H9 (cell line): ENCODE data around the gene ELOVL3. TPM values are rescaled to one million over a fixed set of nuclear protein-coding genes. Genes with fewer than 3 reads are reported as not detected.

Source experiments
- DNase-seq: peaks from one replicate; pipeline ENCODE4 v3.0.0-alpha.2; 2017
- H2AFZ ChIP-seq: one replicate; pipeline ENCODE4 v1.6.1; 2013; ENCODE audit warnings: mild to moderate bottlenecking, low read length, control low read depth, moderate library complexity
- H2AK5ac ChIP-seq: 2 replicates; pipeline ENCODE4 v1.6.1; 2013; ENCODE audit warnings: low read length, control low read depth, mixed read lengths; ENCODE audit not compliant: insufficient read length
- H2BK120ac ChIP-seq: one replicate; pipeline ENCODE4 v1.6.1; 2013; ENCODE audit warnings: low read depth, mild to moderate bottlenecking, low read length, control low read depth, inconsistent platforms; ENCODE audit not compliant: poor library complexity, severe bottlenecking
- H2BK12ac ChIP-seq: 2 replicates; pipeline ENCODE4 v1.6.1; 2013; ENCODE audit warnings: low read length, control low read depth, mixed read lengths, low read depth; ENCODE audit not compliant: insufficient read length
- H2BK15ac ChIP-seq: 2 replicates; pipeline ENCODE4 v1.6.1; 2013; ENCODE audit warnings: low read depth, low read length, control low read depth
- H2BK20ac ChIP-seq: one replicate; pipeline ENCODE4 v1.6.1; 2013; ENCODE audit warnings: low read depth, mild to moderate bottlenecking, low read length, control low read depth, inconsistent platforms; ENCODE audit not compliant: poor library complexity, severe bottlenecking
- H2BK5ac ChIP-seq: 2 replicates; pipeline ENCODE4 v1.6.1; 2013; ENCODE audit warnings: low read length, control low read depth, mixed read lengths; ENCODE audit not compliant: insufficient read length
- H3K14ac ChIP-seq: 2 replicates; pipeline ENCODE4 v1.6.1; 2013; ENCODE audit warnings: low read length, control low read depth; ENCODE audit not compliant: insufficient read depth
- H3K18ac ChIP-seq: 2 replicates; pipeline ENCODE4 v1.6.1; 2013; ENCODE audit warnings: low read depth, mild to moderate bottlenecking, mixed read lengths, low read length, control low read depth; ENCODE audit not compliant: insufficient read length
- H3K23ac ChIP-seq: 2 replicates; pipeline ENCODE4 v1.6.1; 2013; ENCODE audit warnings: low read length, control low read depth, mixed read lengths, low read depth; ENCODE audit not compliant: insufficient read length
- H3K23me2 ChIP-seq: 2 replicates; pipeline ENCODE4 v1.6.1; 2013; ENCODE audit warnings: low read depth, mild to moderate bottlenecking, mixed read lengths, low read length, control low read depth; ENCODE audit not compliant: insufficient read length, poor library complexity, severe bottlenecking
- H3K27ac ChIP-seq: 2 replicates; pipeline ENCODE4 v1.5.1; 2013; ENCODE audit warnings: low read length, control low read depth, mixed read lengths, low read depth; ENCODE audit not compliant: insufficient read length
- H3K27me3 ChIP-seq: 2 replicates; pipeline ENCODE4 v1.6.1; 2013; ENCODE audit warnings: low read length, control low read depth, inconsistent platforms; ENCODE audit not compliant: insufficient read depth
- H3K4ac ChIP-seq: 2 replicates; pipeline ENCODE4 v1.6.1; 2013; ENCODE audit warnings: low read depth, mild to moderate bottlenecking, control low read depth, inconsistent platforms, low read length, moderate library complexity
- H3K4me1 ChIP-seq: 2 replicates; pipeline ENCODE4 v1.6.1; 2013; ENCODE audit warnings: low read length, control low read depth, inconsistent platforms; ENCODE audit not compliant: insufficient read depth
- H3K4me2 ChIP-seq: 2 replicates; pipeline ENCODE4 v1.6.1; 2013; ENCODE audit warnings: low read length, control low read depth, mixed read lengths; ENCODE audit not compliant: insufficient read length, insufficient read depth
- H3K56ac ChIP-seq: 2 replicates; pipeline ENCODE4 v1.6.1; 2013; ENCODE audit warnings: low read depth, mild to moderate bottlenecking, mixed read lengths, low read length, control low read depth; ENCODE audit not compliant: insufficient read length
- H3K79me1 ChIP-seq: 2 replicates; pipeline ENCODE4 v1.6.1; 2013; ENCODE audit warnings: low read depth, mild to moderate bottlenecking, moderate library complexity, low read length, control low read depth, inconsistent platforms; ENCODE audit not compliant: insufficient read depth, poor library complexity, severe bottlenecking
- H3K79me2 ChIP-seq: 2 replicates; pipeline ENCODE4 v1.6.1; 2013; ENCODE audit warnings: low read length, control low read depth, inconsistent platforms; ENCODE audit not compliant: insufficient read depth
- H3K9ac ChIP-seq: 2 replicates; pipeline ENCODE4 v1.6.1; 2013; ENCODE audit warnings: low read length, control low read depth, mixed read lengths; ENCODE audit not compliant: insufficient read length; ENCODE audit errors: extremely low read depth
- H3K9me3 ChIP-seq: one replicate; pipeline ENCODE4 v1.6.1; 2013; ENCODE audit warnings: low read depth, low read length, inconsistent platforms; ENCODE audit not compliant: control insufficient read depth
- H3T11ph ChIP-seq: one replicate; pipeline ENCODE4 v1.6.1; 2013; ENCODE audit warnings: mild to moderate bottlenecking, low read length, control low read depth, inconsistent platforms
- H4K20me1 ChIP-seq: one replicate; pipeline ENCODE4 v1.6.1; 2013; ENCODE audit not compliant: control insufficient read depth, insufficient read length, insufficient read depth
- H4K5ac ChIP-seq: 2 replicates; pipeline ENCODE4 v1.6.1; 2013; ENCODE audit warnings: low read depth, mild to moderate bottlenecking, mixed read lengths, low read length, control low read depth; ENCODE audit not compliant: insufficient read length
- H4K8ac ChIP-seq: replicated peaks from 2 replicates; pipeline ENCODE4 v1.6.1; 2013; ENCODE audit warnings: low read length, control low read depth, mixed read lengths, low read depth; ENCODE audit not compliant: insufficient read length
- H4K91ac ChIP-seq: 2 replicates; pipeline ENCODE4 v1.6.1; 2013; ENCODE audit warnings: low read depth, mild to moderate bottlenecking, moderate library complexity, mixed read lengths, low read length, control low read depth; ENCODE audit not compliant: insufficient read length
- H3K27ac Mint-ChIP-seq, 3 experiments: 2 replicates in 2 of 3; 3 replicates in 1 of 3; pipeline ENCODE4 v1.8.0; 2020 to 2021; ENCODE audit warnings: mixed read lengths in 3 of 3, mild to moderate bottlenecking in 1 of 3, moderate library complexity in 1 of 3
- H3K27me3 Mint-ChIP-seq: 2 replicates; pipeline ENCODE4 v1.8.0; 2021; ENCODE audit warnings: low read depth, mild to moderate bottlenecking, moderate library complexity, mixed read lengths
- H3K36me3 Mint-ChIP-seq, 3 experiments: 2 replicates in 2 of 3; 3 replicates in 1 of 3; pipeline ENCODE4 v1.8.0; 2020 to 2021; ENCODE audit warnings: low read depth in 3 of 3, mixed read lengths in 3 of 3; ENCODE audit not compliant: insufficient read depth in 1 of 3
- H3K4me1 Mint-ChIP-seq, 2 experiments: 2 replicates each; pipeline ENCODE4 v1.8.0; 2020; ENCODE audit warnings: mixed read lengths in 2 of 2
- H3K4me3 Mint-ChIP-seq, 2 experiments: 2 replicates in 1 of 2; 3 replicates in 1 of 2; pipeline ENCODE4 v1.8.0; 2020 to 2021; ENCODE audit warnings: mild to moderate bottlenecking in 2 of 2, mixed read lengths in 2 of 2, moderate library complexity in 1 of 2
- H3K9me3 Mint-ChIP-seq, 2 experiments: 2 replicates in 1 of 2; 3 replicates in 1 of 2; pipeline ENCODE4 v1.8.0; 2020; ENCODE audit warnings: mild to moderate bottlenecking in 2 of 2, mixed read lengths in 2 of 2, moderate library complexity in 1 of 2
- WGBS: extraction: QIAGEN DNeasy Blood & Tissue Kit; methylation state at CpG from one replicate; pipeline ENCODE4 v1.1.7; 2013; ENCODE audit warnings: missing lambda C conversion rate, low lambda C conversion rate, mixed read lengths; ENCODE audit not compliant: insufficient read length; ENCODE audit errors: extremely low coverage; 5-methylcytosine and 5-hydroxymethylcytosine counted together
- total RNA-seq: library from RNA; stranded (reverse); gene quantifications from 2 replicates; pipeline ENCODE4 v1.2.1, GENCODE V29; 2021
- TF ChIP-seq, protein P1 (sequence below): fragments of 200-600 bp; sonication (generic); conservative IDR thresholded peaks from 3 replicates; pipeline ENCODE4 v1.8.0; 2021; ENCODE audit warnings: antibody characterized with exemption, mild to moderate bottlenecking

Gene ELOVL3
- total RNA-seq, 1 experiment from 2014 or later, result not detected

DNA sequence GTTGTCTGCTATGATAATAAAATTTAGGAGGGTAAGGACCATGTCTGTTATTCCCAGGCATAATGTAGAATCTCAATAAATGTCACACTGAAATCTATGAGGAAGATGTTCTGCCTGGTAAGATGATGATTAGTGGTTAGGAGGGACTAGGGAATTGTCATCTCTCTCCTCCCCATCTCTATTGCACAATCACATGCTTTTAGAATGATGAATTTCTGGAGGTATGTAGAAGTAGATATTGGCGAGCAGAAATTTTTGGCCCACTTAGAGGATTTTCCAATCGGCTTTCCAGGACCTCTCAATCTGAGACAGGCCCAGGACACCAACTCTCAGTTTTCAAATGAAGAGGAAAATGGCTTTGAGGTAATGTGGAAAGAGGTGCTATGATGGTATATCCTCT, 17.2 kb downstream of the ELOVL3 start:
- Histone ChIP-seq H2BK20ac (no peak overlapping the region), H3K27me3 (peaks cover 42% of the 10 kb centered on the region), H3K79me2 (peaks cover 5% of the 10 kb centered on the region; the same call in 1 of the 2 replicates), H3K56ac (no peak overlapping the region), H3K14ac (no peak overlapping the region), H2AK5ac (no peak overlapping the region), H3K4me1 (no peaks in the 10 kb centered on the region), H3K18ac (no peak overlapping the region), H4K5ac (no peak overlapping the region), H4K91ac (no peak overlapping the region), H3K4ac (no peak overlapping the region), H4K8ac (no peak overlapping the region), H3T11ph (no peak overlapping the region), H4K20me1 (no peaks in the 10 kb centered on the region), H2BK12ac (no peak overlapping the region), H2BK120ac (no peak overlapping the region), H3K4me2 (no peak overlapping the region), H3K23ac (no peak overlapping the region), H3K27ac (no peak overlapping the region), H3K23me2 (peaks cover 13% of the 10 kb centered on the region), H2BK5ac (no peak overlapping the region), H2BK15ac (no peak overlapping the region), H3K79me1 (no peaks in the 10 kb centered on the region), H2AFZ (no peak overlapping the region), H3K9ac (no peak overlapping the region), H3K9me3 (no peaks in the 10 kb centered on the region)
- Mint-ChIP-seq H3K36me3 (no peaks in the 10 kb centered on the region; a peak in 1 of 7 replicates), H3K27me3 (peaks cover 59% of the 10 kb centered on the region), H3K4me3 (no peak overlapping the region), H3K4me1 (peaks cover 31 to 37% of the 10 kb centered on the region in 2 experiments), H3K27ac (no peak overlapping the region), H3K9me3 (no peaks in the 10 kb centered on the region)
- TF ChIP-seq, protein P1, sequence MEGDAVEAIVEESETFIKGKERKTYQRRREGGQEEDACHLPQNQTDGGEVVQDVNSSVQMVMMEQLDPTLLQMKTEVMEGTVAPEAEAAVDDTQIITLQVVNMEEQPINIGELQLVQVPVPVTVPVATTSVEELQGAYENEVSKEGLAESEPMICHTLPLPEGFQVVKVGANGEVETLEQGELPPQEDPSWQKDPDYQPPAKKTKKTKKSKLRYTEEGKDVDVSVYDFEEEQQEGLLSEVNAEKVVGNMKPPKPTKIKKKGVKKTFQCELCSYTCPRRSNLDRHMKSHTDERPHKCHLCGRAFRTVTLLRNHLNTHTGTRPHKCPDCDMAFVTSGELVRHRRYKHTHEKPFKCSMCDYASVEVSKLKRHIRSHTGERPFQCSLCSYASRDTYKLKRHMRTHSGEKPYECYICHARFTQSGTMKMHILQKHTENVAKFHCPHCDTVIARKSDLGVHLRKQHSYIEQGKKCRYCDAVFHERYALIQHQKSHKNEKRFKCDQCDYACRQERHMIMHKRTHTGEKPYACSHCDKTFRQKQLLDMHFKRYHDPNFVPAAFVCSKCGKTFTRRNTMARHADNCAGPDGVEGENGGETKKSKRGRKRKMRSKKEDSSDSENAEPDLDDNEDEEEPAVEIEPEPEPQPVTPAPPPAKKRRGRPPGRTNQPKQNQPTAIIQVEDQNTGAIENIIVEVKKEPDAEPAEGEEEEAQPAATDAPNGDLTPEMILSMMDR, result no peak
- no peak for DNase-seq
- no CpG with 5 or more reads among the region's 2 CpGs for WGBS
